ENCODE data around the gene NOTCH4. TPM values are rescaled to one million over a fixed set of nuclear protein-coding genes. Genes with fewer than 3 reads are reported as not detected.
"Not testable (repeated sequence)": the region's sequence is repeated elsewhere in the genome, so short reads cannot be mapped to it uniquely, and the experiment has no call there.

Gene NOTCH4
- total and polyA plus RNA-seq, 2 donors (not counting 3 experiments of a cell fraction or from before 2014, with no cell fraction given), result 41.7 to 114 TPM

DNA sequence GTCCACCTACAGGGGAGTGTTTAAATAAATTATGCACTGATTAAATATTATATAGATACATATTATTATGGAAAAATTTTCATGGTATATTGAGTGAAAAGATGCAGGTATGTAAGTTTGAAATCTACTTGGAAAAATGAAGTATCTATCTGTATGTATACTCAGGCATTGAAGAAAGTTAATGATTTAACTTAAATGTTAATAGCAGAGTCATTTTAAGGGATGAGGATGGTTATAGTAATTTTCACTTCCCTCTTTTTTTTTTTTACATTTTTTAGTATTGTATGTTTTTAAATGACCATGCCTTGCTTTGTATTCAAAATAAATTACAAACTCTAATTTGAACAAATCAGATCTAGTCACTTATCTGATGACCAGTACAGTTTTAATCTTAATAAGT lies 43.2 kb upstream of the NOTCH4 start:
- CTCF ChIA-PET, result interaction anchor here (1.5 kb wide), 1 partner anchor 30 kb away, joined by 3 read pairs; no protein-coding TSS in a partner anchor
- no peak for FAIRE-seq

DNA sequence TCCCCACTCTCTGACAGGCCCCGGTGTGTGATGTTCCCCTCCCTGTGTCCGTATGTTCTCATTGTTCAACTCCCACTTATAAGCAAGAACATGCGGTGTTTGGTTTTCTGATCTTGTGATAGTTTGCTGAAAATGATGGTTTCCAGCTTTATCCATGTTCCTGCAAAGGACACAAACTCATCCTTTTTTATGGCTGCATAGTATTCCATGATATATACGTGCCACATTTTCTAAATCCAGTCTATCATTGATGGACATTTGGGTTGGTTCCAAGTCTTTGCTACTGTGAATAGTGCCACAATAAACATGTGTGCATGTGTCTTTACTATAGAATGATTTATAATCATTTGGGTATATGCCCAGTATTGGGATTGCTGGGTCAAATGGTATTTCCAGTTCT lies 33.4 kb upstream of the NOTCH4 start:
- H3K79me2 ChIP-seq (ENCODE audit: control insufficient read depth, insufficient read depth, low read length); FAIRE-seq; POLR2A ChIA-PET; H3K4me3 ChIP-seq (replicated peaks in 1 of 3; ENCODE audit: insufficient read depth in 1 of 3, low read depth in 1 of 3, low read length in 3 of 3); H3K9ac ChIP-seq (replicated peaks; ENCODE audit: extremely low read depth, insufficient read depth, low read length); H2AFZ ChIP-seq (ENCODE audit: low read depth, low read length); H4K20me1 ChIP-seq (replicated peaks; ENCODE audit: control insufficient read depth, extremely low read depth, insufficient read depth, low read length); CTCF ChIA-PET; H3K4me2 ChIP-seq (ENCODE audit: insufficient read depth, low read length); H3K9me1 ChIP-seq (replicated peaks; ENCODE audit: control insufficient read depth, extremely low read depth, insufficient read depth, low read length); H3K27ac ChIP-seq (ENCODE audit: insufficient read depth, low read depth, low read length); H3K9me3 ChIP-seq (replicated peaks; ENCODE audit: control insufficient read depth, insufficient read depth, low read length); BruUV-seq (replicated peaks); H3K36me3 ChIP-seq (ENCODE audit: control insufficient read depth in 2 of 2, extremely low read depth in 1 of 2, insufficient read depth in 2 of 2, low read length in 2 of 2); DNase-seq (ENCODE audit: low read depth, low spot score); H3K27me3 ChIP-seq (ENCODE audit: control insufficient read depth in 2 of 2, insufficient read depth in 2 of 2, low read length in 2 of 2): not testable (repeated sequence)
- H3K4me1 ChIP-seq (ENCODE audit: control insufficient read depth, extremely low read depth, insufficient read depth, low read length), result peaks cover 27% of the 10 kb centered on the region
- dilution Hi-C loops (cut with MboI; ENCODE audit: extremely low pct_ligation_motif_present, low sequenced_read_pairs), result loop anchor here (25.0 kb wide), 1 partner anchor 155 kb away; the partner anchor contains the start of gene BTNL2
- intact Hi-C loops (cut with micrococcal nuclease), result loop anchor here (5.0 kb wide), 1 partner anchor 95 kb away; no protein-coding TSS in a partner anchor

More for the DNA sequence above, 43.2 kb upstream of the NOTCH4 start:
- Histone ChIP-seq H3K27ac (ENCODE audit: insufficient read depth, low read depth, low read length) (no peak overlapping the region), H3K9me1 (replicated peaks; ENCODE audit: control insufficient read depth, extremely low read depth, insufficient read depth, low read length) (no peaks in the 10 kb centered on the region), H2AFZ (ENCODE audit: low read depth, low read length) (no peak overlapping the region), H3K9ac (replicated peaks; ENCODE audit: extremely low read depth, insufficient read depth, low read length) (no peak overlapping the region), H4K20me1 (replicated peaks; ENCODE audit: control insufficient read depth, extremely low read depth, insufficient read depth, low read length) (no peaks in the 10 kb centered on the region), H3K36me3 (ENCODE audit: control insufficient read depth in 2 of 2, extremely low read depth in 1 of 2, insufficient read depth in 2 of 2, low read length in 2 of 2) (no peaks in the 10 kb centered on the region), H3K4me3 (replicated peaks in 1 of 3; ENCODE audit: insufficient read depth in 1 of 3, low read depth in 1 of 3, low read length in 3 of 3) (no peak overlapping the region), H3K9me3 (replicated peaks; ENCODE audit: control insufficient read depth, insufficient read depth, low read length) (no peaks in the 10 kb centered on the region), H3K79me2 (ENCODE audit: control insufficient read depth, insufficient read depth, low read length) (no peaks in the 10 kb centered on the region), H3K4me1 (ENCODE audit: control insufficient read depth, extremely low read depth, insufficient read depth, low read length) (no peaks in the 10 kb centered on the region), H3K27me3 (ENCODE audit: control insufficient read depth in 2 of 2, insufficient read depth in 2 of 2, low read length in 2 of 2) (no peaks in the 10 kb centered on the region), H3K4me2 (ENCODE audit: insufficient read depth, low read length) (no peak overlapping the region)
- POLR2A ChIA-PET, result interaction anchor here (0.6 kb wide), 1 partner anchor 139 kb away, joined by 3 read pairs; the partner anchor contains the start of gene ATF6B
- no peak for TF ChIP-seq POLR2AphosphoS5 (IDR thresholded peaks at IDR 0.05; ENCODE audit: insufficient read depth, low read depth, low read length)
- DNase-seq (ENCODE audit: low read depth, low spot score), result no peak
- intact Hi-C loops (cut with micrococcal nuclease) (no loop called here), dilution Hi-C loops (cut with MboI; ENCODE audit: extremely low pct_ligation_motif_present, low sequenced_read_pairs) (loop anchor here (25.0 kb wide), 1 partner anchor 145 kb away; the partner anchor contains the start of gene BTNL2)
- no TSS peak for BruUV-seq (replicated peaks)

Measured in endothelial cell of umbilical vein (primary cell).